AG04449 (cell line): ENCODE results near the gene MAST4.

Experiments
- CTCF ChIA-PET: fragments of 350-600 bp; formaldehyde crosslinking; extraction: SDS; loops from one replicate; lab custom pipeline; 2021; ENCODE audit warnings: antibody characterized with exemption; lab: Yijun Ruan, JAX
- POLR2A ChIA-PET: fragments of 400-600, 350-600 bp; formaldehyde crosslinking; extraction: SDS; loops from one replicate; lab custom pipeline; 2020; ENCODE audit warnings: antibody characterized with exemption, inconsistent platforms; lab: Yijun Ruan, JAX
- DNase-seq: peaks from one replicate; pipeline ENCODE4 v3.0.0-alpha.2; 2010; ENCODE audit warnings: low read depth, low spot score
- H3K4me3 ChIP-seq: 2 replicates; pipeline ENCODE4 v1.5.1; 2011; ENCODE audit warnings: low read depth, mild to moderate bottlenecking, control low read depth, low read length
- CTCF ChIP-seq: IDR thresholded peaks from one replicate; pipeline ENCODE4 v1.5.1; 2011; ENCODE audit warnings: mild to moderate bottlenecking, moderate library complexity, low read length, control low read depth, inconsistent platforms; ENCODE audit not compliant: insufficient read depth; ENCODE audit errors: missing control alignments

Gene MAST4

GRCh38 chr5:66891184-66891925 is 295.2 kb downstream of the MAST4 start:
- no peak overlapping the region for H3K4me3 ChIP-seq
- ChIA-PET POLR2A (no interaction called here), CTCF (no interaction called here)
- no peak for DNase-seq
- TF ChIP-seq CTCF, result no peak

DNA sequence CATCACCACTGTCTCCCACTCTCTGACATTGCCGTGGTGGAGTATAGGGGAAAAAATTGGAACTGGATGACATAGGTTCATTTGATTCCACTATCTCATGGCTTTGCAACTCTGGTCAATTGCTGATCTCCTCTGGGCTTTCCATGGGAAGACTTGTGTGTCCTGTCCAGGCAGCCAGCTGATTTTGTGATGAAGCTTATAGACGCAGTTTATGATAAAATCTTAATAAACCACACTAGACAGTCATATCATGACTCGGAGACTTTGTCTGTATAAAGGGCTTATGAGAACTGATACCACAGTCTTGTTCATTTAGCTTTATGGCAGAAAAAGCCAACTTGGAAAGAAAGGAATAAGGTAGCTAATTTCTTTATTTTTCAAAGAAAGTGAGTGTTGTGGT is 296.5 kb downstream of the MAST4 start:
- CTCF ChIA-PET, result no interaction called here
- no peak for DNase-seq
- POLR2A ChIA-PET, result no interaction called here
- TF ChIP-seq CTCF, result no peak
- H3K4me3 ChIP-seq, result no peak overlapping the region

- POLR2A ChIA-PET, result no interaction called here
- no peak overlapping the region for H3K4me3 ChIP-seq
- CTCF ChIA-PET, result interaction anchor here (1.0 to 1.4 kb wide), 2 partner anchors 14 to 81 kb away, joined by 3 read pairs; no protein-coding TSS in a partner anchor
- no peak for DNase-seq
- TF ChIP-seq CTCF, result no peak
These were observed 298.5 kb downstream of the MAST4 start for GRCh38 chr5:66894480-66895240.

- no peak overlapping the region for H3K4me3 ChIP-seq
- DNase-seq, result no peak
- no peak for TF ChIP-seq CTCF
- CTCF ChIA-PET, result interaction anchor here (1.4 kb wide), 1 partner anchor 82 kb away, joined by 3 read pairs; no protein-coding TSS in a partner anchor
- POLR2A ChIA-PET, result no interaction called here
These were observed 300.0 kb downstream of the MAST4 start for GRCh38 chr5:66896171-66896570.

DNA sequence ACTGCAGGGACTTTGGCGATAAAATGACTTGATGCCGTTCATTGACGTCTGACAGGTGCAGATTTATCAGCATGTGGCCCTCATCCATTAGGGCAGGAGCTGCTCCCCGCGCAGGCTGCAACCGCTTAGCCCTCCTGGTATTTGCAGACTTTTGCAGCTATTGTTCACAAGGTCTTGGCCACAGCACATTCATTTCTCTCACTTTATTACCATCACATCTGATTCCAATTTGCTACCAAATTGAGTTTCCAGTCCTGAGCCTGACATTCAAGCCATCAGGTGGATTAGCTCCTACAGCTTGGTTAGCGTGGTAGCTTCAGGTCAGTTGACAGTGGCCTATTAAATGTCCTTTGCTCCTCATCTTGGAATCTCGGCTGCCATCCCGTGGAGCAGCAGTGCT is 301.2 kb downstream of the MAST4 start:
- no peak overlapping the region for H3K4me3 ChIP-seq
- no peak for DNase-seq
- ChIA-PET CTCF (no interaction called here), POLR2A (no interaction called here)
- no peak for TF ChIP-seq CTCF
